GM12872 (cell line): Measurements from ENCODE around the gene F12.

Experiments
- TF ChIP-seq, protein P1 (sequence below): IDR thresholded peaks from 3 replicates; pipeline ENCODE4 v1.5.1; 2011; ENCODE audit warnings: low read depth, mild to moderate bottlenecking, low read length, moderate library complexity; ENCODE audit not compliant: insufficient read depth

F12 gene

DNA sequence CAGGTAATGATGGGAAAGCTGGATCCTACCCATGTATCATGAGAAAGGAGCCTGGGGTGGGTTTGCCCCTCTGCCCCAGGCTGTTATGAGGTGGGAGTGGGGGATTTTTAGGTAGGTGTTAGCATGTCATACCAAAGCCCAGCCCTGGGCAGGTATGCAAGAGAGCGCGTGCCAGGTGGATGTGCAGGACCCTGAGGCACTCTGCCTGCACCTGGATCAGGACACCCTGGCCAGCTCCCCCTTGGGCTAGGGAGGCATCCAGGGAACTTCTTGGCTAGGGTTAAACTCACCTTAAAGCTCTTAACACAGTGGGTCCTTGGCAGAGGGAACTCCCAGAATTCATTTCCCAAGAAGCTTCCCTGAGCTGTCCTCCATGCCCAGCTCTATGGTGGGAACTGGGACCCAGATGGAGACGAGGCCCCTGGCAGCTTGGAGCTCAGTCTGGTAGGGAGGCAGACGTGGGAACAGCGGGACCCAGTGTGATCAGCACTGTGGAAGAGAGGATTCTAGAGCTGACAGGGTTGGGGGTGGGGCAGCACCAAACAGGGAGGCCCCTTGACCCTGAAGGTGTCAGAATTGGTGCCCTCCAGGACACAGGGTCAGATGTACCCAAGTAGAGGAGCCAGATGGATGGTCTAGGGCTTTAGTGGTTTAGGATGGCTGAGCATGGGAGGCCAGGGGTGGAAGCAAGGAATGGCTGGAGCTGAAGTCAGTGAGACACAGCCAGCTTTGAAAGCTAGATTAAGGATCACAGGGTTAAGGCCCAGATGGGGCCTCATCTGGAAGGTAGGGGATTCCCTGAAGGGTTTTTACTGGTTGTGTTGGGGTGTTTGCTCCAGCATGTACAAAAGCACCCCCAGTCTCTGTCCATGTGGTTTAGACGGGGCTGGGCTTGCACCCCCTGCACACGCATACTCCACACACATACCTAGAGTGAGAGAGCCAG, 35.0 kb upstream of the F12 start:
- TF ChIP-seq, protein P1, sequence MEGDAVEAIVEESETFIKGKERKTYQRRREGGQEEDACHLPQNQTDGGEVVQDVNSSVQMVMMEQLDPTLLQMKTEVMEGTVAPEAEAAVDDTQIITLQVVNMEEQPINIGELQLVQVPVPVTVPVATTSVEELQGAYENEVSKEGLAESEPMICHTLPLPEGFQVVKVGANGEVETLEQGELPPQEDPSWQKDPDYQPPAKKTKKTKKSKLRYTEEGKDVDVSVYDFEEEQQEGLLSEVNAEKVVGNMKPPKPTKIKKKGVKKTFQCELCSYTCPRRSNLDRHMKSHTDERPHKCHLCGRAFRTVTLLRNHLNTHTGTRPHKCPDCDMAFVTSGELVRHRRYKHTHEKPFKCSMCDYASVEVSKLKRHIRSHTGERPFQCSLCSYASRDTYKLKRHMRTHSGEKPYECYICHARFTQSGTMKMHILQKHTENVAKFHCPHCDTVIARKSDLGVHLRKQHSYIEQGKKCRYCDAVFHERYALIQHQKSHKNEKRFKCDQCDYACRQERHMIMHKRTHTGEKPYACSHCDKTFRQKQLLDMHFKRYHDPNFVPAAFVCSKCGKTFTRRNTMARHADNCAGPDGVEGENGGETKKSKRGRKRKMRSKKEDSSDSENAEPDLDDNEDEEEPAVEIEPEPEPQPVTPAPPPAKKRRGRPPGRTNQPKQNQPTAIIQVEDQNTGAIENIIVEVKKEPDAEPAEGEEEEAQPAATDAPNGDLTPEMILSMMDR = no peak

- TF ChIP-seq, protein P1 = no peak
These were observed 34.0 kb upstream of the F12 start for GRCh38 chr5:177443144-177443983.

- TF ChIP-seq, protein P1 = no peak
These were observed 32.9 kb upstream of the F12 start for GRCh38 chr5:177442066-177442826.

GRCh38 chr5:177440990-177441780, 31.8 kb upstream of the F12 start:
- TF ChIP-seq, protein P1 = no peak

GRCh38 chr5:177440211-177440989, 31.0 kb upstream of the F12 start:
- TF ChIP-seq, protein P1 = no peak

DNA sequence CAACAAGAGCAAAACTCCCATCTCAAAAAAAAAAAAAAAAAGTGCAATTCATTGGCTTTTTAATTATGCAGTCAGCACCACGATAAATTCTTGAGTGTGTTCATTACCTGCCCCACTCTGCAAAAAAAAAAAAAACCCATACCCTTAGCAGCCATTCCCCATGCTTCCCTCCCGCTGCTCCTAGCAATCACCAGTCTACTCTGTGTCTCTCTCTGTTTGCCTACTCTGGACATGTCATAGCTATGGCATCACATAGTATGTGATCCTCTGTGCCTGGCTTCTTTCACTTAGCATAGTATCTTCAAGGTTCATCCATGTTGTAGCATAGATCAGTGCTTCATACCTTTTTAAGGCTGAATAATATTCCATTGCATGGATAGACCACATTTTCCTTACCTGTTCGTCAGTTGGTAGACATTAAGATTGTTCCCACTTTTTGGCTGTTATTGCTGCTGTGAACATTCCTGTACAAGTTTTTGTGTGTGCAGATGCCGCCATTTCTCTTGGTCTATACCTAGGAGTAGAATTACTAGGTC, 30.2 kb upstream of the F12 start:
- TF ChIP-seq, protein P1 = no peak
